ENCODE results near the gene ANKRD22. TPM values are rescaled to one million over a fixed set of nuclear protein-coding genes. Genes with fewer than 3 reads are reported as not detected.
"Not testable (repeated sequence)": the region's sequence is repeated elsewhere in the genome, so short reads cannot be mapped to it uniquely, and the experiment has no call there.

ANKRD22 gene
- total RNA-seq, result under 0.01 TPM

- DNase-seq (ENCODE audit: low read depth in 2 of 3, low spot score in 2 of 3), result peak in 1 of 3 donors; percentile 18
These were observed at the start of gene ANKRD22 for GRCh38 chr10:88851706-88852105. Gene ANKRD22, minus strand, starts transcription at chr10:88851844. Its CDS starts 237 bp downstream, at chr10:88851607.

GRCh38 chr10:88899886-88900285 is 48.2 kb upstream of the ANKRD22 start:
- DNase-seq (ENCODE audit: low read depth in 2 of 3, low spot score in 2 of 3), result no peak

DNA sequence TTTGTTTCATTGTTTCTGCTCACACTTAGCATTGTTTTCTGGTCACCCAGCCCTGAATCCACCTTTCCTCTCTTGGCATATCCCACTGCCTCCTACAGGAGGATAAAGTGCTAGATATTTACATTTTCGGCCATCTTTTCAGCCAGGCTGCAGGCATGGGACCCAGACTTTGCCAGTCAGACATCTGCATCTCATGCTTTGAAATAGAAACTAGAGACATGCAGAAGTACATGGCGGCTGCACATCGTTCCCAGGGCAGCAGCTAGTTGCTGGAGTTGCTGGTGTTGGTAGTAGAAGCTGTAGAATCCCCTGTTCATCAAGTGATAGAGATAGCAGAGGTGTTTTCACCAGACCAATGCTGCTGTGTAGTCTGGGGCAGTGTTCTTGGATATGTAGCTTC is 47.1 kb upstream of the ANKRD22 start:
- no peak for DNase-seq (ENCODE audit: low read depth in 2 of 3, low spot score in 2 of 3)

DNA sequence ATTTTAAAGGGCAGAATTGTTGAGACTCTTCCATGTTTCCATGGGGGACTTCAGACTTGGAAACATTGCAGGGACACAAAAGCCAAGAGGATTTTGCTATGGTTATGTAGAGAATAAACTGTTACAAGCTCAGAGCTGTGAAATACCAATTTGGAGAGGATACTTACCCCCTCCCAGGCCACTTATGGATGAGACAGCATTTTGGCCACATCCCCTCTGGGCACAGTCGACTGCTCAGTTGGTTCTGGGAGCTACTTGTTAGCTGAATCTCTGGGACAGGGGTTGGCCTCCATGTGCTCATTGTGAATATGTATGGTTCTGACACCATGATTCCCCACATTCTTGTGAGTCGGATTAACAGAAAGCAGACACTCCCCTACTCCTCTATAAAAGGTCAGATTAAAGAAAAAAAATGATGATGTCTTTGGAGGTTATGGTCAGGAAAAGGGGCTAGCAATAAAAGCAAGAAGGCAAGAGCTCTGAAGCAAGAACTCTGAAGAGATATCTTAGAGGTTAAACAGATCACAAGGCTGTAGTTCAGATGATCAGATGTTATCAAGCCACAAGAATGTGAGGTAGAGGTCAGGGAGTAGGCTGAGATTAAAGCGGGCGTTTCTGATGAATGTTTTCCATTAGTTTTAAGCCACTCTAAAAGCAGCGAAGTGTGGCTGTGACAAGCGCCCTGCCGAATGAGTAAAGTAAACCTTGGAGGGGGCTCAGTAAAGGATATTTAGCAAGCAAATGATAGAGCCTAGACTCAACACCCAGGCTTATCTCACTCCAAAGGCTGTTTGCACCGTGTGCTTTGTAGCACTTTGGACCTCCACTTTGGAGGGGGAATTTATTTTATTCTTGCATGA is 45.6 kb upstream of the ANKRD22 start:
- DNase-seq (ENCODE audit: low read depth in 2 of 3, low spot score in 2 of 3), result no peak

DNA sequence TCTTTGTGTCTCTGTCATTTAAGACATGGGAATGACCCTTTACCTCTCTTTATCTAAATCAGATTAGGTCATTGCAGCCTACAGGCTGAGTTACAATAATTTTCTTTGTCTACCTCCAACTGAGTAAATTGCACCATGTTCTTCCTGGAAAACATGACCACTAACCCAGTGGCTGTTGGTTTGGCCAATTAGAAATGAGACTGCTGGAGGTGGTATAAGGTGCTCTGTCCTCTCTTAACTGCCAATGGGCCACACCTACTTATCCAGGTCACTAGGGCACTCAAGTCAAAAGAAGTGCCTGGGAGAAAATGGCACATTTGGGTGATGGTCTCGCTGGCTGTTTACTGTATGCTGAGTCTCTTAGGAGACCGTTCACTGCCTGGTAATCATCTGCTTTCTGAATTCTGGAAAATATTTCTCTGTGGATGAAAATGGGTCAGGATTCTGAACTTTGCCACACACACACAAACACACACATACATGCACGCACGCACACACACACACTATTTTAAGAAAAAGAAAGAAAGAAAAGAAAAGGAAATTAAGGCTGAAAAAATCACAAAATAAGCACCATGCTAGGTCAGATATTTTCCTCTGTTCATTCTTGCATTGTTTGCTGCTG is 44.8 kb upstream of the ANKRD22 start:
- DNase-seq (ENCODE audit: low read depth in 2 of 3, low spot score in 2 of 3), result no peak

- no peak for DNase-seq (ENCODE audit: low read depth in 2 of 3, low spot score in 2 of 3)
These were observed 43.6 kb upstream of the ANKRD22 start for GRCh38 chr10:88895250-88895649.

GRCh38 chr10:88893611-88894010 is 42.0 kb upstream of the ANKRD22 start:
- no peak for DNase-seq (ENCODE audit: low read depth in 2 of 3, low spot score in 2 of 3)

DNA sequence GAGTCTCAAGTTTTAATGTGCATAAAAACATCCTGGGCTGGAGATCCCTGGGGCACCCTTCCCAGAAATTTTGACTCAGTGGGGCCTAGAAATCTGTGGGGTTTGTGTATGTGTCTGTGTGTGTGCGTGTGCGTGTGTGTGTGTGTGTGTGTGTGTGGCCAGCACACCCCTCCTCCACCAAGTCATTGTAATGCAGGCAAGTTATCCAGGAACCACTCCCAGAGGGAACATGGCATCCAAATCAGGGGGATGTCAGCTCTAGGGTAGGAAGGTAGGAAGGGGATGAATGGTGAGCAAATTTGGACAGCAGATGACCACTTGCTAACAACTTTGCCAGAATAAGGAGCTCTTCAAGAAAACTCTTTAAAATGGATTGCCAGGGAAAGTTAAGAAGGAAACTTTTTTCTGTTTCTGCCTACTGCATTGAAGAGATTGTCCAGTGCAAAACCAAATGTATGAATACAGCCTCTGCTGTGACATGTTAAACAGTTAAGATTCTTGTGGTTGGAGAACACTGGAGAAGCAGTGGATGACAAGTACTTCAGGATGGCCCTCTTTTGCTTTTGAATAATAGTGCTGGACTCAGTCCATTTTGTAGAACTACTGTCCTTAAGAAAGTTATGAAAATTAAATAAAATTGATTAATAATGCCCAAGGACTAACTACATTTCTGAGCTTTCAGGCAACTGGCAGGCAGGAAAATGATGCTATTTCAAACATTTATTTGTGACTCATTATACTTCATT is 40.8 kb upstream of the ANKRD22 start:
- no peak for DNase-seq (ENCODE audit: low read depth in 2 of 3, low spot score in 2 of 3)

- DNase-seq (ENCODE audit: low read depth in 2 of 3, low spot score in 2 of 3), result no peak
These were observed 39.2 kb upstream of the ANKRD22 start for GRCh38 chr10:88890681-88891381.

- no peak for DNase-seq (ENCODE audit: low read depth in 2 of 3, low spot score in 2 of 3)
These were observed 38.1 kb upstream of the ANKRD22 start for GRCh38 chr10:88889559-88890337.

- DNase-seq (ENCODE audit: low read depth in 2 of 3, low spot score in 2 of 3), result no peak
These were observed 37.3 kb upstream of the ANKRD22 start for GRCh38 chr10:88888810-88889445.

DNA sequence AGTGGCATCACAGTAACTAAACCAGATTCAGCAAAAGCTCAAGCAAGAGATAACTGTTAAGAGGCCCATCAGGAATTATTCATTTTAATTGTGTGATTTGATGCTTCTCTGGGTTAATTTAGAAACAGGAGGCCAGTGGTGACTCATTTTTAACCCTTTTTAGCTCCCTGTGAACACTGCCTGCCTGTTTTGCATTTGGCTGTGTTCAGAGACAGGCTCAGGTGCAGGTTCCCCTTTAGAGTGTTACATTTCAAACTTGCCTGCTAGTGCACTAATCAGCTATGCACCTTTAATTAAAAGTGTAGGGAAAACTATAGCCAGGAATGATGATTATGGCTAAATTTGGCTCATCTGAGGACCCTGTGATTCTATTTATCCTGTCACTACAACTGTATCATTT is 34.9 kb upstream of the ANKRD22 start:
- peak in 1 of 3 donors; percentile 21 for DNase-seq (ENCODE audit: low read depth in 2 of 3, low spot score in 2 of 3)

DNA sequence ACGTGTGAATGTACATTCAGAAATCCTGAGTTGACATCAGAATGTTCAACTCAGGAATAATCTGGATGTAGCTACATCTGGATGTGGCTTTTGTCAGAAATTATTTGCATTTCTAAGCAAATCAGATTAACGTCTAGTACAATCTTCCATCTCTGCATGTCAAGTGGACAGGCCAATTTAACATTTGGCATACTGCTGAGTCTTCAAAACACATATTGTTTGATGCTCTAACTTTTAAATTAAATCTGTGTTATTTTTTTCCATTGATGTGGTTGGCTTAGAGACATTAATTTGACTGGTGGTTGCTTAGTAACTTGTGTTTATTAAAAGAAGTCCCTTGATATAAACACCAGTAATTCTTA is 31.8 kb upstream of the ANKRD22 start:
- no peak for DNase-seq (ENCODE audit: low read depth in 2 of 3, low spot score in 2 of 3)

DNA sequence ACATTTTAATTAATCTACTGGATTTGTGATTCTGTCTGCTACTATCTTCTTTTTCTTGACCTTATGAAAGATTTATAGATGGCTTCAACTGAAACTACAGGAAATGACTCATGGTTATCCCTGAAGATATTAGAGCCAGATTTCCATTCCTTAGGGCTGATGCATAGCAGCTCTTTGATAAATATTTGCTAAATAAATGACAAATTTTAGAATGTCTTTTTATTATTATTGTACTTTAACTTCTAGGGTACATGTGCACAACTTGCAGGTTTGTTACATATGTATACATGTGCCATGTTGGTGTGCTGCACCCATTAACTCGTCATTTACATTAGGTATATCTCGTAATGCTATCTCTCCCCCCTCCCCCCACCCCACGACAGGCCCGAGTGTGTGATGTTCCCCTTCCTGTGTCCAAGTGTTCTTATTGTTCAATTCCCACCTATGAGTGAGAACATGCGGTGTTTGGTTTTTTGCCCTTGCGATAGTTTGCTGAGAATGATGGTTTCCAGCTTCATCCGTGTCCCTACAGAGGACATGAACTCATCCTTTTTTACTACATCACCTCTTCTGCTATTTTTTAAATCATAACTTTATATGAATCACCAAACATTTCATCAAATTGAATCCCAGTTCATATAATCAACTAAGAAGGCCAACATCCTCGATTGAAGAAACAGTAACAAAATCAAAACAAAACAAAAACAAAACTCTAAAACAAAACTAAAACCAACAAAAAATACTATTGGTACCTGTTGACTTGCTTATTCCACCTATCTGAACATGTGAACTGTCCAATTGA is 31.2 kb upstream of the ANKRD22 start:
- DNase-seq (ENCODE audit: low read depth in 2 of 3, low spot score in 2 of 3), result not testable (repeated sequence)

DNA sequence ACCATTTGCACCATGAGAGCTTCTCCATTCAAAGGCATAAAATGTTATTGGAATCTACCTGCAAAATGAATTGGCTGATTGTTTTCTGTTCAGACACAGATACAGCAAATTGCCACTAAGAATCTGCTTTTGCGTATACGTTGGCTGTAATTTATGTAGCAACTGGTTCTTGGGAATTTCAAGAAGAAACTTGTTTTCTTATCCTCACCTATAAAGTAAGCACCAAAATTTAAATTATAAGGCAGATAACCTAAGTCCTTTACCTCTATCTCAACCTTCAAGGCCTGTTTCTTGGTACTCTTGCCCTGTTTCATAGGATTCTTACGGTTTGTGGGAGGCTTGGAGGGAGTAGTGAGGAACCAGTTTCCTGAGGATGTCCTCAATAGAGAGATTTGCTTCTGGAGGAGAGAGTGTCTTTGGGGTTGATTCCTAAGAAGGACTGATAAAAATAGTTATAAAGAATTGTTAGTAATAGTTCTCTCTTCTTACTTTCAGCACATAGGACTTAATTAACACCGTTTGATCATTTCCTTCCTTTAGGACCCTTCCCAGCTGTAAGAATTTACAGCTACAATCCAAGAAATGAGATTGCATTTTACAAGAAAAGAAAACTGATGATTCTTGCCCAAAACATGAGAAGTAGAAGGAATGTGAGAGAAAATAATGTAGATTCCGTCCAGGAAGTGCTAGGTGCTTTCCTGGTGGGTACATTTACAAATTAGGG is 30.4 kb upstream of the ANKRD22 start:
- DNase-seq (ENCODE audit: low read depth in 2 of 3, low spot score in 2 of 3), result no peak

- no peak for DNase-seq (ENCODE audit: low read depth in 2 of 3, low spot score in 2 of 3)
These were observed 29.7 kb upstream of the ANKRD22 start for GRCh38 chr10:88881320-88881719.

DNA sequence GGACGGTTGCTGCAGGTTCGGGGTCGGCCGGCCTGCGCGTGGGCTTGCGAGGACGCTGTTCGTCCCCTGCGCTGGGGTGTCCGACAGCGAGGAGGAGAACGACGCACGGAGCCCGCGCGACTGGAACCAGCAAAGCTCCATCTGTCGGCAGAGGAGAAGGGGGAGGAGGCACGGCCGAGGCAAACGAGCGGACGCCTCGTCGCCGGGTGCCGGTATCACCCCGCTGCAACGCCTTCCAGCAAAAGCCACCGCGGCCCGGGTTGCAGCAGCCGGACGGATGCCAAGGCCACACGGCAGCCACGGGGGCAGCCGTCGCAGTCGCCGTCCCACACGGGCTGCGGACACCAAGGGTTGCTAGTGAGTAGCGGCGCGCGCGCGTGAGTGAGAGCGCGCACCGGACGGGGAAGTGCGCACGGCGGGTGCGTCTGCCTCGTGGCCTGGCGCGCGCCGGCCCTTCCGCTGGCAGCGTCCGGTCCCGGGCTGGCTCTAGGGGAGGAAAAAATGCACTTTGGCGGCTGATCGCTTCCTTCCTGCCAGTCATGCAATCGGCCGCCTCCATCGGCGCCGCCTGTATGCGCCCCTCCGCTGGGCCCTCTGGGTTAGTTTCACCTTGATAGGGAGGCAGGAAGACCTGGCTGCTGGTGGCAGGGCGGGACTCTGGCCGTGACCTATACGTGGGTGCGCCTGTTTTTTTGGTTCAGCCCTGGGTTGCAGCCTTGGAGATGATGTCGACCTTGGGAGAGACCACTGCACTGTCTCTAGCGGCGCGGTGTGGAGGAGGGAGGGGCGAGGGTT is 28.8 kb upstream of the ANKRD22 start:
- DNase-seq (ENCODE audit: low read depth in 2 of 3, low spot score in 2 of 3), result peak; percentile 64 to 80 (median 75)

Measured in hematopoietic multipotent progenitor cell (in vitro differentiated cells).